Naive B cell (primary cell): ENCODE measurements around the gene NUAK2. TPM values are rescaled to one million over a fixed set of nuclear protein-coding genes. Genes with fewer than 3 reads are reported as not detected.
A peak's percentile ranks its signal among the peaks of the same experiment; 100 is the strongest.

Source experiments
- ATAC-seq, 2 donors: fragments of 150-1000 bp; cut with Tn5 transposase; 2 replicates each; pipeline ENCODE4 v1.10.0; 2021; ENCODE audit warnings: low read depth in 2 of 2, mild to moderate bottlenecking in 2 of 2, moderate library complexity in 2 of 2
- DNase-seq: peaks from one replicate; pipeline ENCODE4 v3.0.0; 2022
- H3K27ac Mint-ChIP-seq, 6 donors: one replicate each; pipeline ENCODE4 v1.8.0; 2020 to 2022; ENCODE audit warnings: mild to moderate bottlenecking in 6 of 6, mixed read lengths in 6 of 6, moderate library complexity in 5 of 6, inconsistent platforms in 2 of 6
- H3K27me3 Mint-ChIP-seq, 3 donors: one replicate each; pipeline ENCODE4 v1.8.0; 2021 to 2022; ENCODE audit warnings: mixed read lengths in 3 of 3, mild to moderate bottlenecking in 1 of 3
- H3K36me3 Mint-ChIP-seq, 2 donors: one replicate each; pipeline ENCODE4 v1.8.0; 2020 to 2022; ENCODE audit warnings: mixed read lengths in 2 of 2, inconsistent platforms in 1 of 2, mild to moderate bottlenecking in 1 of 2
- H3K4me1 Mint-ChIP-seq, 3 donors: one replicate each; pipeline ENCODE4 v1.8.0; 2020 to 2022; ENCODE audit warnings: mixed read lengths in 3 of 3, inconsistent platforms in 1 of 3, mild to moderate bottlenecking in 1 of 3, moderate library complexity in 1 of 3
- H3K4me3 Mint-ChIP-seq, 8 donors: one replicate each; pipeline ENCODE4 v1.8.0; 2020 to 2022; ENCODE audit warnings: mild to moderate bottlenecking in 8 of 8, mixed read lengths in 8 of 8, moderate library complexity in 8 of 8, inconsistent platforms in 2 of 8
- H3K9me3 Mint-ChIP-seq, 7 donors: one replicate each; pipeline ENCODE4 v1.8.0; 2020 to 2022; ENCODE audit warnings: mixed read lengths in 7 of 7, mild to moderate bottlenecking in 5 of 7, inconsistent platforms in 2 of 7, moderate library complexity in 1 of 7
- polyA plus RNA-seq, 6 donors: library from polyadenylated mRNA; unstranded; fragments of 300-500 nt; fragmentation: Illumina TruSeq; gene quantifications; one replicate each; pipeline ENCODE4 v1.2.3, GENCODE V29; 2021; ENCODE audit warnings: low read depth in 6 of 6

The NUAK2 gene
- polyA plus RNA-seq, 6 donors from 2014 or later, result 103 to 166 (median 113) TPM

- Mint-ChIP-seq H3K9me3 (no peaks in the 10 kb centered on the region), H3K27me3 (peaks cover 8 to 29% (median 9%) of the 10 kb centered on the region in 3 donors), H3K36me3 (no peaks in the 10 kb centered on the region), H3K27ac (no peak overlapping the region), H3K4me1 (peaks cover 7 to 13% (median 11%) of the 10 kb centered on the region in 3 donors), H3K4me3 (no peak overlapping the region)
- ATAC-seq, result no peak
- no peak for DNase-seq
Measured at GRCh38 chr1:205258261-205258691, 63.3 kb downstream of the NUAK2 start.

- ATAC-seq, result no peak
- peak overlapping the region in 1 of 6 donors; percentile 85 for H3K27ac Mint-ChIP-seq
- H3K36me3 Mint-ChIP-seq, result no peaks in the 10 kb centered on the region
- H3K27me3 Mint-ChIP-seq, result peaks cover 6 to 23% (median 8%) of the 10 kb centered on the region in 3 donors
- DNase-seq, result no peak
- peaks cover 7 to 12% (median 11%) of the 10 kb centered on the region in 3 donors for H3K4me1 Mint-ChIP-seq
- H3K4me3 Mint-ChIP-seq, result peak overlapping the region in 1 of 8 donors; percentile 66
- no peaks in the 10 kb centered on the region for H3K9me3 Mint-ChIP-seq
Measured at GRCh38 chr1:205257735-205258134, 63.8 kb downstream of the NUAK2 start.

GRCh38 chr1:205256951-205257625 lies 64.5 kb downstream of the NUAK2 start:
- ATAC-seq, result no peak
- Mint-ChIP-seq H3K27ac (no peak overlapping the region), H3K36me3 (no peaks in the 10 kb centered on the region), H3K4me1 (peaks cover 7 to 12% (median 11%) of the 10 kb centered on the region in 3 donors), H3K9me3 (no peaks in the 10 kb centered on the region), H3K27me3 (peaks cover 6 to 20% (median 7%) of the 10 kb centered on the region in 3 donors), H3K4me3 (no peak overlapping the region)
- DNase-seq, result no peak

GRCh38 chr1:205255941-205256780 lies 65.4 kb downstream of the NUAK2 start:
- no peaks in the 10 kb centered on the region for H3K36me3 Mint-ChIP-seq
- peak; percentile 76 for DNase-seq
- H3K9me3 Mint-ChIP-seq, result no peaks in the 10 kb centered on the region
- peaks cover 6 to 7% (median 6%) of the 10 kb centered on the region in 3 donors for H3K4me1 Mint-ChIP-seq
- H3K4me3 Mint-ChIP-seq, result no peak overlapping the region
- H3K27ac Mint-ChIP-seq, result peak overlapping the region in 1 of 6 donors; percentile 29
- ATAC-seq, result peak; percentile 90 to 96
- peaks cover 0 to 20% (median 6%) of the 10 kb centered on the region in 3 donors for H3K27me3 Mint-ChIP-seq

Other genes with a start within 250 kb of the NUAK2 start
- under 1 TPM in 5 of 6 donors, not detected in 1; 0.26 to 0.81 (median 0.55) TPM for gene TMEM81, start 237.3 kb downstream of the NUAK2 start, polyA plus RNA-seq
- gene RBBP5, start 199.8 kb downstream of the NUAK2 start, polyA plus RNA-seq, result 10 to 100 TPM in 5 of 6 donors, 1 to 10 TPM in 1; 7.8 to 21.2 (median 18.9) TPM
- gene DSTYK, start 110.0 kb downstream of the NUAK2 start, polyA plus RNA-seq, result 1 to 10 TPM; 4.5 to 7.6 (median 5.8) TPM
- gene TMCC2, start 93.8 kb downstream of the NUAK2 start, polyA plus RNA-seq, result under 1 TPM in 5 of 6 donors, not detected in 1; 0.12 to 0.77 (median 0.50) TPM
- 1 to 10 TPM in 1 of 6 donors, under 1 TPM in 4, not detected in 1; 0.26 to 1.3 (median 0.77) TPM for gene KLHDC8A, start 35.2 kb upstream of the NUAK2 start, polyA plus RNA-seq
- gene LEMD1, start 100.3 kb upstream of the NUAK2 start, polyA plus RNA-seq, result not detected
- not detected for gene BLACAT1, start 134.3 kb upstream of the NUAK2 start, polyA plus RNA-seq
- gene CDK18, start 182.9 kb upstream of the NUAK2 start, polyA plus RNA-seq, result 1 to 10 TPM in 1 of 6 donors, under 1 TPM in 3, not detected in 2; 0.40 to 1.4 (median 0.50) TPM